IMR-90 (cell line): ENCODE measurements around the gene LYSMD2. TPM values are rescaled to one million over a fixed set of nuclear protein-coding genes. Genes with fewer than 3 reads are reported as not detected.

ENCODE experiments used
- ATAC-seq: fragments of 200-7000 bp; cut with Tn5 transposase; 2 replicates; pipeline ENCODE4 v1.9.1; 2020; ENCODE audit warnings: low read depth, mild to moderate bottlenecking, moderate library complexity
- BruUV-seq: library from RNA; stranded (reverse); fragments of 400-500 nt; replicated peaks from 2 replicates; lab custom pipeline; 2021; lab: Mats Ljungman, UMichigan
- CTCF ChIA-PET: fragments of 300-600 bp; formaldehyde crosslinking; extraction: SDS; loops from one replicate; lab custom pipeline; 2021; ENCODE audit warnings: antibody characterized with exemption; lab: Yijun Ruan, JAX
- POLR2A ChIA-PET: fragments of 300-600 bp; sonication (Branson Sonifier 250); formaldehyde crosslinking; loops from one replicate; lab custom pipeline; 2022; ENCODE audit warnings: antibody characterized with exemption; ENCODE audit not compliant: unreplicated experiment; lab: Charles Lee
- DNase-seq: peaks from one replicate; pipeline ENCODE4 v3.0.0; 2013
- H2AFZ ChIP-seq: replicated peaks from 2 replicates; pipeline ENCODE3; 2013; ENCODE audit warnings: low read length, mild to moderate bottlenecking; ENCODE audit not compliant: poor library complexity
- H2AK5ac ChIP-seq: 2 replicates; pipeline ENCODE4 v1.6.1; 2013; ENCODE audit warnings: low read depth, low read length, inconsistent platforms
- H2AK9ac ChIP-seq: replicated peaks from 2 replicates; pipeline ENCODE3; 2013; ENCODE audit warnings: mild to moderate bottlenecking, low read depth, low read length, moderate library complexity; ENCODE audit not compliant: poor library complexity
- H2BK120ac ChIP-seq: 2 replicates; pipeline ENCODE4 v1.6.1; 2013; ENCODE audit warnings: low read depth, low read length, inconsistent platforms
- H2BK15ac ChIP-seq: 3 replicates; pipeline ENCODE4 v1.6.1; 2013; ENCODE audit warnings: low read depth, low read length, inconsistent platforms
- H2BK20ac ChIP-seq: 2 replicates; pipeline ENCODE4 v1.6.1; 2013; ENCODE audit warnings: low read depth, mild to moderate bottlenecking, inconsistent platforms, low read length, moderate library complexity
- H2BK5ac ChIP-seq: 2 replicates; pipeline ENCODE4 v1.6.1; 2013; ENCODE audit warnings: mild to moderate bottlenecking, low read depth, low read length, inconsistent platforms; ENCODE audit not compliant: poor library complexity, severe bottlenecking
- H3K14ac ChIP-seq: replicated peaks from 2 replicates; pipeline ENCODE4 v1.6.1; 2013; ENCODE audit warnings: low read depth, low read length, inconsistent platforms
- H3K18ac ChIP-seq: 2 replicates; pipeline ENCODE4 v1.6.1; 2013; ENCODE audit warnings: low read depth, low read length, control low read depth
- H3K23ac ChIP-seq: 2 replicates; pipeline ENCODE4 v1.6.1; 2013; ENCODE audit warnings: low read depth, low read length, inconsistent platforms
- H3K27ac ChIP-seq: 2 replicates; pipeline ENCODE4 v1.5.1; 2013; ENCODE audit warnings: mild to moderate bottlenecking, control low read depth, low read length; ENCODE audit not compliant: insufficient read depth
- H3K27me3 ChIP-seq: 2 replicates; pipeline ENCODE4 v1.6.1; 2013; ENCODE audit warnings: low read length; ENCODE audit not compliant: control insufficient read depth, insufficient read depth
- H3K36me3 ChIP-seq: 2 replicates; pipeline ENCODE4 v1.6.1; 2013; ENCODE audit warnings: low read length, mixed read lengths; ENCODE audit not compliant: control insufficient read depth, insufficient read depth
- H3K4ac ChIP-seq: 2 replicates; pipeline ENCODE4 v1.6.1; 2013; ENCODE audit warnings: low read depth, low read length, inconsistent platforms
- H3K4me1 ChIP-seq: 2 replicates; pipeline ENCODE4 v1.6.1; 2013; ENCODE audit warnings: low read length, mixed read lengths; ENCODE audit not compliant: control insufficient read depth, insufficient read depth
- H3K4me2 ChIP-seq: 2 replicates; pipeline ENCODE4 v1.6.1; 2013; ENCODE audit warnings: low read depth, mild to moderate bottlenecking, control low read depth, low read length, moderate library complexity
- H3K4me3 ChIP-seq: 2 replicates; pipeline ENCODE4 v1.5.1; 2013; ENCODE audit warnings: low read depth, mild to moderate bottlenecking, control low read depth, low read length, moderate library complexity; ENCODE audit not compliant: insufficient read depth
- H3K56ac ChIP-seq: 2 replicates; pipeline ENCODE4 v1.6.1; 2013; ENCODE audit warnings: low read length, inconsistent platforms; ENCODE audit not compliant: insufficient read depth; ENCODE audit errors: extremely low read depth
- H3K79me1 ChIP-seq, 2 experiments: 2 replicates each; pipeline ENCODE4 v1.6.1; 2013; ENCODE audit warnings: low read length in 2 of 2, inconsistent platforms in 1 of 2, low read depth in 1 of 2
- H3K9ac ChIP-seq: 2 replicates; pipeline ENCODE4 v1.6.1; 2013; ENCODE audit warnings: low read depth, low read length, control low read depth
- H3K9me1 ChIP-seq: 2 replicates; pipeline ENCODE4 v1.6.1; 2013; ENCODE audit warnings: low read length, inconsistent platforms; ENCODE audit not compliant: insufficient read depth
- H3K9me3 ChIP-seq: 2 replicates; pipeline ENCODE4 v1.6.1; 2013; ENCODE audit warnings: low read length; ENCODE audit not compliant: control insufficient read depth, insufficient read depth
- H4K20me1 ChIP-seq: 2 replicates; pipeline ENCODE4 v1.6.1; 2013; ENCODE audit warnings: low read length, inconsistent platforms; ENCODE audit not compliant: insufficient read depth
- H4K5ac ChIP-seq: 2 replicates; pipeline ENCODE4 v1.6.1; 2013; ENCODE audit warnings: mild to moderate bottlenecking, low read depth, low read length, control low read depth
- H4K8ac ChIP-seq, 2 experiments: 2 replicates each; pipeline ENCODE4 v1.6.1; 2013; ENCODE audit warnings: low read depth in 2 of 2, low read length in 2 of 2, control low read depth in 1 of 2, inconsistent platforms in 1 of 2
- H4K91ac ChIP-seq: 2 replicates; pipeline ENCODE4 v1.6.1; 2013; ENCODE audit warnings: low read depth, low read length, inconsistent platforms; ENCODE audit not compliant: insufficient read depth
- BHLHE40 ChIP-seq: fragments of 150-350 bp; IDR thresholded peaks from 2 replicates; pipeline ENCODE4 v1.6.1; 2016; ENCODE audit warnings: mild to moderate bottlenecking, low read depth, low read length
- CEBPB ChIP-seq: IDR thresholded peaks from 2 replicates; pipeline ENCODE4 v1.6.1; 2012; ENCODE audit warnings: low read depth, low read length, improper control_type of control experiment
- ELK1 ChIP-seq: fragments of 150-350 bp; IDR thresholded peaks from 2 replicates; pipeline ENCODE4 v1.6.1; 2016; ENCODE audit warnings: low read depth, mild to moderate bottlenecking, low read length, moderate library complexity, borderline replicate concordance
- FOS ChIP-seq: fragments of 150-350 bp; IDR thresholded peaks from 2 replicates; pipeline ENCODE4 v1.6.1; 2016; ENCODE audit warnings: low read depth, low read length
- MAFK ChIP-seq: IDR thresholded peaks from 2 replicates; pipeline ENCODE4 v1.6.1; 2012; ENCODE audit warnings: low read depth, low read length, improper control_type of control experiment
- MXI1 ChIP-seq: IDR thresholded peaks from 2 replicates; pipeline ENCODE4 v1.6.1; 2012; ENCODE audit warnings: low read depth, mild to moderate bottlenecking, low read length, moderate library complexity, borderline replicate concordance
- NFE2L2 ChIP-seq: fragments of 150-350 bp; IDR thresholded peaks from 2 replicates; pipeline ENCODE4 v1.6.1; 2016; ENCODE audit warnings: low read depth, mild to moderate bottlenecking, low read length
- RAD21 ChIP-seq: IDR thresholded peaks from 2 replicates; pipeline ENCODE4 v1.6.1; 2012; ENCODE audit warnings: low read length, improper control_type of control experiment
- RCOR1 ChIP-seq: IDR thresholded peaks from 2 replicates; pipeline ENCODE4 v1.6.1; 2012; ENCODE audit warnings: mild to moderate bottlenecking, low read length, improper control_type of control experiment; ENCODE audit not compliant: insufficient replicate concordance
- SMC3 ChIP-seq: fragments of 150-350 bp; IDR thresholded peaks from 2 replicates; pipeline ENCODE4 v1.6.1; 2016; ENCODE audit warnings: low read depth, mild to moderate bottlenecking, antibody characterized with exemption, low read length, moderate library complexity
- WGBS, 2 experiments: methylation state at CpG; one replicate each; pipeline versions ENCODE4 v1.1.5 to v1.1.7; 2013; ENCODE audit warnings: missing lambda C conversion rate in 2 of 2; ENCODE audit not compliant: insufficient read length in 1 of 2; ENCODE audit errors: extremely low coverage in 2 of 2; 5-methylcytosine and 5-hydroxymethylcytosine counted together
- dilution Hi-C: fragments of 300-500 bp; cut with HindIII; formaldehyde crosslinking; loops from one replicate; pipeline ENCODE4 v1.14.3; 2018; ENCODE audit warnings: low sequenced_read_pairs; ENCODE audit not compliant: unreplicated experiment
- in situ Hi-C: fragments of 300-500 bp; cut with MboI; formaldehyde crosslinking; loops from 3 replicates; pipeline ENCODE4 v1.14.3; 2019; ENCODE audit warnings: low sequenced_read_pairs, inconsistent platforms, mixed read lengths
- intact Hi-C: fragments of 100-400 bp; cut with micrococcal nuclease; formaldehyde crosslinking; loops from 2 replicates; pipeline ENCODE4 v1.10.0; 2022
- polyA plus RNA-seq, 3 experiments: library from polyadenylated mRNA; depleted of rRNA; stranded (reverse); fragments of >200 nt; gene quantifications; 2 replicates each; pipeline ENCODE4 v1.2.3, GENCODE V29; 2012; ENCODE audit warnings: low replicate concordance in 1 of 3
- total RNA-seq: library from RNA; depleted of rRNA; stranded (reverse); fragments of >200 nt; gene quantifications from 2 replicates; pipeline ENCODE4 v1.2.3, GENCODE V29; 2012

The LYSMD2 gene
- total and polyA plus RNA-seq, 2 of the 4 experiments (the other 2 are of a cell fraction) = 5.9 to 6.0 TPM

DNA sequence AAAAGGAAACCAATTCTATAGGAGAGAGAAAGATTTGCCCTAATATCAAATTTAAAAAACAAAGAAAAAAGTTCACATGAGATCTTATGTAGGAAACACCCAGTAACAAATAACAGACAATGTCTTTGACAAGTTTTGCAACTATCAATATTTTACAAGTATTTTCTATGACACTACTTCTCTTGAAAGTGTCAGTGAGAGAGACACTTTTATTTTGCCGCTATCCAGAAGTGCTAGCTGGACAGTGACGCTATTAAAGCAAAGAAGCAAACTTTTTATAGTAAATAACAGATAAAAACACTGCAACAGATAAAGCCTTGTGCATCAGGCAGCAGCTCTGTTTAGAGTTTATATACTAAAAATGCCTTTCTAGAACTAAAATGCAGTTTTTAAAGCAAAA lies 13.3 kb downstream of the LYSMD2 start:
- H2AK9ac ChIP-seq = no peak overlapping the region
- H3K9me1 ChIP-seq = peaks cover 14% of the 10 kb centered on the region
- ATAC-seq (no peak), DNase-seq (no peak)
- in situ Hi-C loops (no loop called here), intact Hi-C loops (no loop called here), dilution Hi-C loops (no loop called here)
- H3K36me3 ChIP-seq = no peaks in the 10 kb centered on the region
- no peak overlapping the region for H2AK5ac ChIP-seq
- ChIA-PET CTCF (no interaction called here), POLR2A (no interaction called here)
- no peak overlapping the region for H3K4me3 ChIP-seq
- H4K5ac ChIP-seq = no peak overlapping the region
- H2BK20ac ChIP-seq = no peak overlapping the region
- peaks cover 14% of the 10 kb centered on the region for H3K4me1 ChIP-seq
- WGBS, 2 experiments = no CpG with 5 or more reads among the region's 2 CpGs
- H3K4me2 ChIP-seq = no peak overlapping the region
- no peak for TF ChIP-seq RCOR1
- no peak for TF ChIP-seq SMC3
- no peak for TF ChIP-seq CEBPB
- TF ChIP-seq BHLHE40 = no peak
- no peak for TF ChIP-seq NFE2L2
- no peak for TF ChIP-seq ELK1
- no peak for TF ChIP-seq MXI1
- TF ChIP-seq MAFK = no peak
- no peak for TF ChIP-seq FOS
- no peak for TF ChIP-seq RAD21
- H4K91ac ChIP-seq = no peak overlapping the region
- H4K20me1 ChIP-seq = peaks cover 13% of the 10 kb centered on the region
- BruUV-seq = no TSS peak
- no peak overlapping the region for H3K14ac ChIP-seq
- no peak overlapping the region for H2BK120ac ChIP-seq
- no peak overlapping the region for H4K8ac ChIP-seq
- H3K79me1 ChIP-seq = peaks cover 3 to 29% of the 10 kb centered on the region in 2 experiments; a peak in 3 of 4 replicates
- H2AFZ ChIP-seq = no peak overlapping the region
- H2BK5ac ChIP-seq = no peak overlapping the region
- H3K18ac ChIP-seq = no peak overlapping the region
- H3K23ac ChIP-seq = no peak overlapping the region
- H3K4ac ChIP-seq = no peak overlapping the region
- H3K27me3 ChIP-seq = no peaks in the 10 kb centered on the region
- no peaks in the 10 kb centered on the region for H3K9me3 ChIP-seq
- no peak overlapping the region for H3K27ac ChIP-seq
- no peak overlapping the region for H3K9ac ChIP-seq
- H2BK15ac ChIP-seq = no peak overlapping the region
- no peak overlapping the region for H3K56ac ChIP-seq
